NCI-H2196 (cell line): Measurements from ENCODE around the gene XIST.
"Not testable (repeated sequence)": the region's sequence is repeated elsewhere in the genome, so short reads cannot be mapped to it uniquely, and the experiment has no call there.

Experiments
- DNase-seq: peaks from one replicate; lab custom pipeline; 2025; ENCODE audit not compliant: unreplicated experiment; lab: John Stamatoyannopoulos, UW

Gene XIST

GRCh38 chrX:73817393-73818199, 34.9 kb downstream of the XIST start:
- DNase-seq = no peak

- DNase-seq = no peak
Observed at GRCh38 chrX:73812256-73812655, 40.3 kb downstream of the XIST start.

- DNase-seq = not testable (repeated sequence)
Observed at GRCh38 chrX:73804109-73804508, 48.4 kb downstream of the XIST start.

- DNase-seq = no peak
Observed at GRCh38 chrX:73799888-73800287, 52.6 kb downstream of the XIST start.

- not testable (repeated sequence) for DNase-seq
Observed at GRCh38 chrX:73792511-73792910, 60.0 kb downstream of the XIST start.

- DNase-seq = no peak
Observed at GRCh38 chrX:73785493-73785892, 67.0 kb downstream of the XIST start.
